ENCODE measurements around the gene MUTYH.
"Not testable (repeated sequence)": the region's sequence is repeated elsewhere in the genome, so short reads cannot be mapped to it uniquely, and the experiment has no call there.

Gene MUTYH

GRCh38 chr1:45321444-45321843, 18.8 kb downstream of the MUTYH start:
- no peak for DNase-seq

GRCh38 chr1:45319761-45320160, 20.5 kb downstream of the MUTYH start:
- no peak for DNase-seq

- DNase-seq: no peak
Observed at GRCh38 chr1:45317166-45317565, 23.1 kb downstream of the MUTYH start.

- DNase-seq: no peak
Observed at GRCh38 chr1:45314266-45314665, 26.0 kb downstream of the MUTYH start.

GRCh38 chr1:45306905-45307304, 33.3 kb downstream of the MUTYH start:
- DNase-seq: no peak

- no peak for DNase-seq
Observed at GRCh38 chr1:45306319-45306718, 33.9 kb downstream of the MUTYH start.

- no peak for DNase-seq
Observed at GRCh38 chr1:45305231-45305630, 35.0 kb downstream of the MUTYH start.

GRCh38 chr1:45304311-45305081, 35.7 kb downstream of the MUTYH start:
- no peak for DNase-seq

- peak; percentile 97 to 98 for DNase-seq
Observed at GRCh38 chr1:45303520-45304310, 36.5 kb downstream of the MUTYH start.

GRCh38 chr1:45302505-45303150, 37.6 kb downstream of the MUTYH start:
- DNase-seq: no peak

- DNase-seq: no peak
Observed at GRCh38 chr1:45300669-45300997, 39.6 kb downstream of the MUTYH start.

GRCh38 chr1:45299981-45300668, 40.1 kb downstream of the MUTYH start:
- DNase-seq: peak; percentile 69 to 72

- DNase-seq: no peak
Observed at GRCh38 chr1:45299296-45299695, 40.9 kb downstream of the MUTYH start.

GRCh38 chr1:45297666-45298356, 42.4 kb downstream of the MUTYH start:
- DNase-seq: no peak

GRCh38 chr1:45291716-45292115, 48.5 kb downstream of the MUTYH start:
- no peak for DNase-seq

- not testable (repeated sequence) for DNase-seq
Observed at GRCh38 chr1:45291002-45291401, 49.2 kb downstream of the MUTYH start.

- DNase-seq: not testable (repeated sequence)
Observed at GRCh38 chr1:45286521-45286920, 53.7 kb downstream of the MUTYH start.

GRCh38 chr1:45284858-45285257, 55.4 kb downstream of the MUTYH start:
- DNase-seq: not testable (repeated sequence)

- peak in 1 of 2 donors; percentile 13 for DNase-seq
Observed at GRCh38 chr1:45282351-45282750, 57.9 kb downstream of the MUTYH start.
